A549 treated with Hydrocortisone at 1 μM for 4 hours (cell line): ENCODE results near the gene FTSJ3. TPM values are rescaled to one million over a fixed set of nuclear protein-coding genes. Genes with fewer than 3 reads are reported as not detected.

Experiments used
- total RNA-seq: library from RNA; stranded (reverse); fragments of 200-300 nt; extraction: Qiagen RNA extraction; gene quantifications from 5 replicates; pipeline ENCODE4 v1.2.3, GENCODE V29; 2022

The FTSJ3 gene
- total RNA-seq = 49.9 to 68.9 TPM (median 53.1 TPM) in 5 replicates

GRCh38 chr17:63827002-63827800 is at the start of gene FTSJ3, which contains the start of gene PSMC5:
Gene FTSJ3 (minus strand): TSS chr17:63827663. CDS start chr17:63826902, 761 bp downstream.
Gene PSMC5 (plus strand): TSS chr17:63827431. CDS start chr17:63827491, 60 bp downstream.

GRCh38 chr17:63873577-63873976 is 46.1 kb upstream of the FTSJ3 start, which contains the start of gene CSH2:
Gene CSH2 (minus strand): TSS chr17:63873677. CDS start chr17:63873614, 63 bp downstream.

DNA sequence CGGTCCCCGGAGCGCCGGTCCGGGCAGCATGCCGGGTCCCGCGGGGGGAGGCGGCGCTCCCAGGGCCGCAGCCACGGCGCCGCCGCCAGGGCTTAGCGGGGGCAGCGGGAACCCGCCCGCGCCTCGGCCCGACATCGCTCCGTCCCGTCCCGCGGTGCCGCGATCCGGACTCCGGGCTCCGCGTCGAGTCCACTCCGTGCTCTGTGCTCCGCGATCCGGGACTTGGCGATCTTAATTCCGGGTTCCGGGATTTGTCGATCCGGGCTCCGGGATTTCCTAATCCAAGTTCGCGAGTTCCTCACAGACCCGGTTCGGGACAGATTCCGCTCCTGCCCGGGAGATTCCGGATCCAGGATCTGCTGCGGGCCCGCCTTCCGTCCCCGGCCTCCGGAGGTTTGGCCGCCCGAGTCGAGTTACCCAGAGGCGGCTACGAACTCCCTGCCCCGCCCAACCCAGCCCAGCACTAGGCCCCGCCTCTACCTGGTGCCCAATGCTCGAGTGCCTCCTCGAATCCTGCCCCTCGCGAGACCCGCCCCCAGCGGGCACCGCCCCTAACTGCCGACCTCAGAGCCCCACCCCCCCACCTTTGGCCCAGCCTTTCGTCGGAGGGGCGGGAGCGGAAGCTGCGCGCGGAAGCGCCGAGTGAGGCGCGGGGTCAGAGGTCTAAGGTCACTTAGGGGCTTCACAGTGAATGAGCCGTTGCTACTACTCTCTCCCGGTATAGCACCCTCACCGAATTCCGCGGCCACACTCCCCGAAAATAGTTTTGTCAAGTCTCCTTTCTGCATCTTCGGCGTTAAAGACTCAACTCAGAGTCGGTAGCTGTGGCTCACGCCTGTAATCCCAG is 15.3 kb upstream of the FTSJ3 start, which contains the start of gene SMARCD2:
TSS of gene SMARCD2 (minus strand) at position 146 of the 847 bp plus-strand sequence. CDS start at position 135, 11 bp downstream.

GRCh38 chr17:63774141-63774968 is 53.1 kb downstream of the FTSJ3 start, which contains the start of gene DDX42:
Gene DDX42 (plus strand): TSS chr17:63774170. CDS start chr17:63787050, 12,880 bp downstream.

GRCh38 chr17:63773272-63774140 is 54.0 kb downstream of the FTSJ3 start, which contains the start of gene CCDC47:
Gene CCDC47 (minus strand): TSS chr17:63773597. CDS start chr17:63766175, 7,422 bp downstream.

Other genes with a start within 250 kb of the FTSJ3 start
- gene TACO1, start 226.8 kb downstream of the FTSJ3 start, total RNA-seq = 48.5 to 56.3 TPM (median 54.6 TPM) in 5 replicates
- gene MAP3K3, start 205.2 kb downstream of the FTSJ3 start, total RNA-seq = 13.2 to 19.5 TPM (median 17.5 TPM) in 5 replicates
- gene LIMD2, start 127.5 kb downstream of the FTSJ3 start, total RNA-seq = 8.6 to 13.1 TPM (median 11.4 TPM) in 5 replicates
- gene STRADA, start 85.9 kb downstream of the FTSJ3 start, total RNA-seq = 24.4 to 28.1 TPM (median 26.4 TPM) in 5 replicates
- gene CCDC47, start 54.1 kb downstream of the FTSJ3 start, total RNA-seq = 88.9 to 149 TPM (median 97.5 TPM) in 5 replicates
- 90.8 to 118 TPM (median 92.2 TPM) in 5 replicates for gene DDX42, start 53.5 kb downstream of the FTSJ3 start, total RNA-seq
- 207 to 230 TPM (median 219 TPM) in 5 replicates for gene PSMC5, start 232 bp downstream of the FTSJ3 start, total RNA-seq
- gene SMARCD2, start 15.0 kb upstream of the FTSJ3 start, total RNA-seq = 52.5 to 63.2 TPM (median 58.6 TPM) in 5 replicates
- gene CSH2, start 46.0 kb upstream of the FTSJ3 start, total RNA-seq = not detected in 5 replicates
- not detected in 5 replicates for gene GH2, start 54.3 kb upstream of the FTSJ3 start, total RNA-seq
- not detected in 5 replicates for gene CSH1, start 68.9 kb upstream of the FTSJ3 start, total RNA-seq
- gene CSHL1, start 83.6 kb upstream of the FTSJ3 start, total RNA-seq = not detected in 5 replicates
- gene GH1, start 91.2 kb upstream of the FTSJ3 start, total RNA-seq = not detected in 5 replicates
- gene CD79B, start 104.7 kb upstream of the FTSJ3 start, total RNA-seq = 0.08 to 0.09 TPM in 2 of 5 replicates, not detected in the others
- gene SCN4A, start 145.3 kb upstream of the FTSJ3 start, total RNA-seq = 0.03 to 0.15 TPM (median 0.07 TPM) in 5 replicates
- 0.46 to 0.89 TPM (median 0.53 TPM) in 5 replicates for gene PRR29, start 170.7 kb upstream of the FTSJ3 start, total RNA-seq
- gene ICAM2, start 193.0 kb upstream of the FTSJ3 start, total RNA-seq = not detected in 5 replicates